NCI-H2029 (cell line): ENCODE results near the gene ZNF407.

Experiments used
- DNase-seq: peaks from one replicate; lab custom pipeline; 2025; lab: John Stamatoyannopoulos, UW

ZNF407 gene

DNA sequence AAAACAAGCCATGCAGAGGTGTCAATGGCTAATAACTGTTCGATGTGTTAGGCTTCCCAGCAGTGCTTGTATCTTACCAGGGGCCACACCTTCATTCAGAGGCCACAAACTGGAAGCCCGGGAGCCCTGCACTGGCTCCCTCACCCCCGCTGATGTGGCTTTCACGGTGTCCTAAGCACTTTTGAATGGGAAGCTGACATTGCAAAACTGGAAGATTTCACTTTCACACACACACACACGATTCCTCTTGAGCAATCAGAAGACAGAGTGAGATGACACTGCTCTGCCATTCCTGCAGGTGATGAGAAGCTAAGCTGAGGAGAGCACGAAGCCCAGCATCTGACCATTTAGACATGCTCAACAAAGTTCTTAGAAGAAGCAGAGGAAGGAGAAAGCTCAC lies 8.6 kb upstream of the ZNF407 start:
- no peak for DNase-seq

- no peak for DNase-seq
Observed at GRCh38 chr18:74589811-74590210, 7.9 kb upstream of the ZNF407 start.

GRCh38 chr18:74590671-74591070 lies 7.0 kb upstream of the ZNF407 start:
- DNase-seq = no peak

DNA sequence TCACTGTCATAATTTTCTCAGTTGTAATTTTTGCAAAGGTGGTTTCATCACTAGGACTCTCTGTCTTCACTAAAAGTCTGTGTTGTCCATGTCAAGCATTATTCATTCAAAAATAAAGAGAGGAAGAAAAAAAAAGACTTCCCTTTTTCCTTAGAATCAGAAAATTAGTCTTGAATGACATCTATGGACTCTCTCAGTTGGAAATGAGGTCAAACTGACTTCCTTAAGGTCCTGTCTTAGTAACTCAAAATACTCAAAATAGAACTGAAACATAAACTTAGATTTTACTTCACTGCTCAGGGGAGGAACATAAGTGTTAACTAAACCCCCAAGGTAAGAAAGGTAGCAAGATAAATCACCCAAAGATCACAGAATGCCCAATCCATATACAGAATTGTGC lies 2.2 kb upstream of the ZNF407 start:
- no peak for DNase-seq

DNA sequence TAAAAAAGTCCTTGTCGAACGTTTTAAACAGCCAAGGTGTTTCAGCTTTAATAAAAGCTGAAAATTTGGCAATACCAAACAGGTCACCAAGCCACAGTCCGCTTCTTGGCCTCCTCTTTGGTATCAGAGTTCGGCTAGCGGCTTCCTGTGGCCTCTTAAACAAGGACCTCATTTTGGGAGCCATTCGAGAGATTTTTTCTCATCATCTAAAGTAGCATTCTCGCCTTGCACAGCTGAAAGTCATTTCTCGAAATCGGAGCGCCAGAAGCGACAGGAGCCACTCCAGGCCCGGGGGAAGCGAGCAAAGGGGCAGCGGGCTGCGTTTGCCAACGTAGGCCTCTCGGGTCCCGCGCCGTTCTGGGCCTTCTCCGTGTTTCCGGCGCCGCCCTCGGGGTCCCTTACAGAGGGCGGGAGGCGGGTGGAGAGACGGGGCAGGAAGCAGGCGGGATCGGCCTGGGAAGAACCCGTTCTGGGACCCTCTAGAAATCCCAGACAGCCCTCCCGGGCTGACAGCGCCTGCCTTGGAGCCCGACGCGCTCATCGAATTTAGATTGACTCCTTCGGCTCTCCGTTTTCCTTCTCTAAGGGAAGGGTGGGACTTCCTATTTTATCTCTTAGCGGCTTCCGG lies 522 bp upstream of the ZNF407 start:
- no peak for DNase-seq

DNA sequence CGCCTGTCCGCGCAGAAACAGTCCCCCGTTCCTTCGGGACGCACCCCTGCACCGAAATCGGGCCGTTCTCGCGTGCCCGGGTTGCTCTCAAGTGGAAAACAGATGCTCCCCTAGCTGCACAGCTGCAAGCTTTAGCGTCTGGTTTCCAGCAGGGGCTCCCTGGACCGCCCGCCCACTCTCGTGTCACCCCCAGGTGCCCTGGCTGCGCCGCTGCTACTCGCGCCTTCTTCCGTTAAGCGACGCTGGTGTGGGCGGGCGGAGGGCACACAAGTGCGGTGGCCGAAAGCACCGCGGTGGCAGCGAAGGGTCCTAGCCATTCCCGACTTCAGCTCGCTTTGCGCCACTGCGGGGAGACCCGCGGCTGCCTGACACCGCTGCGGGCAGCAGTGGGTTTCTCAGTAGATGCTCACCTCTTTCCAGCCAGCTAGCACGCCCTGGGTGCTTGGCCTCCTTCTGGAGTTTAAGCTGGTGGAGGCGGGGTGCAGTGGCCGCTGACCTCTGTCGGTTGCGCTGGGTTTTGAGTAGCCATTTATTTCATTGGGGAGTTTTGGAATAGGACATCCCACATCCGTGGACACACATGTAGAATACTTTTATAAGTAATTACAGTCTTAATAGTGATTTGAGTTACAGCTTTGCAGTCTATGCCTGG lies 806 bp downstream of the ZNF407 start:
- DNase-seq = no peak

DNA sequence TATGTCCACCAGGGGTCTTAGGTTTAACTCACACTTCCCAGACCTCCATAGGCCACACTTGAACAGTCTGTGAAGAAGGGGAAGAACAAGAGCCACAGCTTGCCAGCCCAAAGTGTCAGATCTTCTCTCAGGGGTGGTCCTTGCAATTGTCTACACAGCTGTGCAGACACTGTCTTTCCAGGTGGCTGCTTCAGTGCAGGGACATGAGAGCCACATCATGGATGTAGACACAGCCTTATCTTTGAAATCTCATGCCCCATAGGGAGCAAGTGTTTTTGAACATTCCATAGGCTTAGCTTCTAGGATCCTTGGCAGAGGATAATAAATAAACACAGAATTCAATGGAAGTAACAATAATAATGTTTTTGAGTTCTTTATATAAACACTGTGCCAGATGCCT lies 6.7 kb downstream of the ZNF407 start:
- DNase-seq = no peak

- no peak for DNase-seq
Observed at GRCh38 chr18:74604774-74605173, 7.1 kb downstream of the ZNF407 start.

GRCh38 chr18:74608681-74609080 lies 11.0 kb downstream of the ZNF407 start:
- no peak for DNase-seq

GRCh38 chr18:74609535-74609934 lies 11.9 kb downstream of the ZNF407 start:
- no peak for DNase-seq

GRCh38 chr18:74610051-74610615 lies 12.5 kb downstream of the ZNF407 start:
- DNase-seq = no peak

GRCh38 chr18:74610860-74611259 lies 13.2 kb downstream of the ZNF407 start:
- no peak for DNase-seq

DNA sequence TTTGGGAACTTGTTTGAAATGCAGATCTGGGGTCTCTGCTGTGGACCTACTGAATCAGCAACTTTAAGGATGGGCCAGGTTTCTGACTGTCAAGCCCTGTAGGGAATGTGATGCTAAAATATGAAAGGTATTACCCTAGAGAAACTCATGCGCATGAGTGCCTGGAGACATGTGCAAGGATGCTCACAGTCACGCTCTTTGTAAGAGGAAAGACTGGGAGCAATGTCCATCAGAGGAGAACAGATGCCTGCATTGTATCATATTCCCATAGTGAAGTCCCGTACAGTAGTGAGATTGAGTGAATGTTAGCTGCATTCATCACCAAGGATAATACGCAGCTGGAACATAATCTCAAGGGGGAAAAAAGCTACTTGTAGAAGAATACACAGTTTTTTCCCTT lies 14.1 kb downstream of the ZNF407 start:
- DNase-seq = no peak

- no peak for DNase-seq
Observed at GRCh38 chr18:74613381-74613780, 15.7 kb downstream of the ZNF407 start.

DNA sequence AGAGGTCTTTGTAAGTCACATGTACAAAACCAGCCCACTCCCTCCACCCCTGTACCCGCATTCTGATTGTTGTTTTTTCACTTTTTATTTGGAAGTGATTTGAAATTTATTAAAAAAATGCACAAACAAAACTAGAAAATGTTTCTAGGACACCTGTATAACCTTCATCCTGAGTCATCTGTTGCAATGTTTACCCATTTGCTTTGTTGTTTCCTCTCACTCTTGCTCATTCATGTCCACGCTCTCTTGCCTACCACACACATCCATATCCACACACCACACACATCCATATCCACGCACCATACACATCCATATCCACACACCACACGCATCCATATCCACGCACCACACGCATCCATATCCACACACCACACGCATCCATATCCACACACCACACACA lies 18.8 kb downstream of the ZNF407 start:
- DNase-seq = no peak

DNA sequence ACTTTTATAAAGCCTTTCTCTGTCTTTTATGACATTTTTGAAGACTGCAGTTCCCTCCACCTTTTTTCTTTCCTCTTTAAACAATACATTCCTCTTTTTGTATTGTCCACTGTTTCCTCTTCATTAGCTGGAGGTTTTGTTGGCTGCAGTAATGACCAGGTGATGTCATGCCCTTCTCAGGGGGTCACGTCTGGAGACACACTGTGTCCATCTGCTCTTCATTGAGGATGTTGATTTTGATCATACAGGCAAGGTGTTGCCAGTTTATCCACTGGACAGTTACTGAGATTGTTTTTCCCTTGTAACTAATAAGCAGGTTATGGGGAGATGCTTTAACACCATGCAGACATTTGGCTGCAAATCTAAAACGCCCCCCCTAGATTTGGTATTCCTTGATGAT lies 19.8 kb downstream of the ZNF407 start:
- DNase-seq = no peak

DNA sequence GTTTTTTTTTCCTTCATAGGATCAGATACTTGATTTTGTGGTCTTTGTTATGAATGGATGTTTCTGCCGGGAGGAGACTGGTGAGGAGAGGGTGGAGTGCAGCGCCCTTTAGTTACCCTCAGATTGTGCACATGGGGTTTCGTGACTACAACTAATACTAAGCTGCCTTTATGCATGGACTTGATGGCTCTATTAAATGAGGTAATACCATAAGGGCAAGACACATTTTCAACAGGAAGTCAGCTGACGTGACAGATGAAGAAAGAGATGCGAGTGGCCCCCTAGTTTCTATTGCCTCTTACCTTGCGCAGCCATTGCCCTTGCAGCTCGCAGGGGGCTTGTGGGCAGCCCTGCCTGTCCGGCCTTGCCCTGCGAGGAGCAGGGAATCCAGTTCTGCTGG lies 24.4 kb downstream of the ZNF407 start:
- DNase-seq = no peak

DNA sequence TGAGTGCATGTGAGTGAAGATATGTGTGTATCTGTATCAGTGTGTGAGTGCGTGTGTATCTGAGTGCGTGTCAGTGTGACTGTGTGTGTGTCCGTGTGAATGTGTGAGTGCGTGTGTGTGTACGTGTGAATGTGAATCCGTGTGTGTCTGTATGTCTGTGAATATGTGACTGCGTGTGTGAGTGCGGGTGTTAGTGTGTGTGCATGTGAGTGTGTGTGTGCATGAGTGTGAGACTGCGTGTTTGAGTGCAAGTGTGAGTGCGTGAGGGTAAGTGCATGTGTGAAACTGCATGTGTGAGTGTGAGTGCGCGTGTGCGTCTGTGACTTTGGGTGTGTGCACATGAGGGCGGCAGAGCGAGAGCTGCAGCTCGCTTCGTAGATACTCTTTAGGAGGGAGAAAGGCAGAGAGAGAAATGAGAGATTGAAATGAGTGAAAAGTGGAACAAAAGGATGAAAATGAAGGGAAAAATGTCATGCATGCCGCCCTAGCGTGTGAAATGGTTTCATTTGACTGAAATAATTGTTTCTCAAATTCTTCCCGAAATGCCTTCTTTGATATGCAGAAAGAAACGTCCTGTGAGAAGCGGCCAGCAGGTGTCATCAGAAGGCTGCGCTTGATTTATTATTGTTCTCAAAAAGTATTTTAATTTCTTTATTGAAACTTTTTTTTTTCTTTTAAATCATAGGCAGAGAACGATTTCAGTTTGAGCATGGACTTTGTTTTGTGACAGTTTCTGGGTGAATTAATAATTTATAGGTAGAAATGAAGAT lies 25.6 kb downstream of the ZNF407 start:
- DNase-seq = no peak

GRCh38 chr18:74624466-74624865 lies 26.8 kb downstream of the ZNF407 start:
- no peak for DNase-seq

GRCh38 chr18:74625157-74625556 lies 27.5 kb downstream of the ZNF407 start:
- no peak for DNase-seq

DNA sequence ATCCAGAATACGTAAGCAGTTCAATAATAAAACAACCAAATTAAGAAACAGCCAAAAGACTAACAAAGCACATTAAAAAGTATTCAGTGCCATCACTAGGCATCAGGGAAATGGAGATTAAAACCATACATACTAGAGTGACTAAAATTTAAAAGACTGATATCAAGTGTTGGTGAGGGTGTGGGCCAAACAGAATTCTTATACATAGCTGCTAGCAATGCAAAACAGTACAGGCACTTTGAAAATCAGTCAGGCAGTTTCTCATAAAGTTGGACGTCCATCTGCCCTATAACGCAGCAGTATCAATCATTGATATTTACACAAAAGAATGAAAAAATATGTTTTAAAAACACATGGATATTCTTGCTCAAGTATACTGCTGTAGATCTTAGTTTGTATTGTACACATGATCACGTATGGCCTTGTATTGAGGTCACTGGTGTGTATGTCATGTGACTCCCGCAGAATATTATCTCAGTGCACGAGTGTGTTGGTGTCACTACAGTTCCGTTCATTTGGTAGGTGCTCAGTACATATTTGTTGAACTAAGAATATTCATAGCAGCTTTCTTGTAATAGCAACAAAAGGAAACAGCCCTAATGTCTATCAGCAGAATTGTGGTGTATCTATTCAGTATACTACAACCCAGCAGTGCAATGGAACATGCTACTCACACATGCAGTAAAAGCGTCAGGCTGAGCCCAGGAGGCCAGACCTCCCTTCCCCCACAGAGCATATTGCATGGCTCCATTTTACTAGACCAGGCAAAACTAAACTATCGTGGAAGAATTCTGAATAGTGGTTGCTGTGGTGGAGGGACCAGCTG lies 28.6 kb downstream of the ZNF407 start:
- no peak for DNase-seq

GRCh38 chr18:74630804-74631203 lies 33.1 kb downstream of the ZNF407 start:
- no peak for DNase-seq
